ENCODE measurements around the gene OPHN1. TPM values are rescaled to one million over a fixed set of nuclear protein-coding genes. Genes with fewer than 3 reads are reported as not detected.
"Not testable (repeated sequence)": the region's sequence is repeated elsewhere in the genome, so short reads cannot be mapped to it uniquely, and the experiment has no call there.

OPHN1 gene
- polyA plus RNA-seq, 4 donors = 8.4 to 12.7 (median 8.6) TPM

GRCh38 chrX:68084765-68085164, 348.5 kb downstream of the OPHN1 start:
- no peak for DNase-seq (ENCODE audit: low read depth in 4 of 4, low spot score in 3 of 4)

- DNase-seq (ENCODE audit: low read depth in 4 of 4, low spot score in 3 of 4) = no peak
Measured at GRCh38 chrX:68083510-68083909, 349.8 kb downstream of the OPHN1 start.

- no peak for DNase-seq (ENCODE audit: low read depth in 4 of 4, low spot score in 3 of 4)
Measured at GRCh38 chrX:68079961-68080360, 353.3 kb downstream of the OPHN1 start.

- not testable (repeated sequence) for DNase-seq (ENCODE audit: low read depth in 4 of 4, low spot score in 3 of 4)
Measured at GRCh38 chrX:68078801-68079200, 354.5 kb downstream of the OPHN1 start.

GRCh38 chrX:68077378-68077777, 355.9 kb downstream of the OPHN1 start:
- DNase-seq (ENCODE audit: low read depth in 4 of 4, low spot score in 3 of 4) = no peak

GRCh38 chrX:68072041-68072440, 361.3 kb downstream of the OPHN1 start:
- DNase-seq (ENCODE audit: low read depth in 4 of 4, low spot score in 3 of 4) = no peak

GRCh38 chrX:68070119-68070518, 363.2 kb downstream of the OPHN1 start:
- DNase-seq (ENCODE audit: low read depth in 4 of 4, low spot score in 3 of 4) = not testable (repeated sequence)

GRCh38 chrX:68061206-68061535, 372.1 kb downstream of the OPHN1 start:
- DNase-seq (ENCODE audit: low read depth in 4 of 4, low spot score in 3 of 4) = no peak

GRCh38 chrX:68060506-68061205, 372.6 kb downstream of the OPHN1 start:
- DNase-seq (ENCODE audit: low read depth in 4 of 4, low spot score in 3 of 4) = no peak

GRCh38 chrX:68059469-68059868, 373.8 kb downstream of the OPHN1 start:
- no peak for DNase-seq (ENCODE audit: low read depth in 4 of 4, low spot score in 3 of 4)

- no peak for DNase-seq (ENCODE audit: low read depth in 4 of 4, low spot score in 3 of 4)
Measured at GRCh38 chrX:68049466-68049865, 383.8 kb downstream of the OPHN1 start.

GRCh38 chrX:68048774-68049173, 384.5 kb downstream of the OPHN1 start:
- no peak for DNase-seq (ENCODE audit: low read depth in 4 of 4, low spot score in 3 of 4)

GRCh38 chrX:68045008-68045577, 388.2 kb downstream of the OPHN1 start:
- DNase-seq (ENCODE audit: low read depth in 4 of 4, low spot score in 3 of 4) = no peak

- DNase-seq (ENCODE audit: low read depth in 4 of 4, low spot score in 3 of 4) = no peak
Measured at GRCh38 chrX:68043713-68044438, 389.4 kb downstream of the OPHN1 start.

GRCh38 chrX:68041110-68041509, 392.2 kb downstream of the OPHN1 start:
- no peak for DNase-seq (ENCODE audit: low read depth in 4 of 4, low spot score in 3 of 4)

- DNase-seq (ENCODE audit: low read depth in 4 of 4, low spot score in 3 of 4) = no peak
Measured at GRCh38 chrX:68018248-68019203, 414.8 kb downstream of the OPHN1 start.

GRCh38 chrX:67998540-67998939, 434.8 kb downstream of the OPHN1 start:
- no peak for DNase-seq (ENCODE audit: low read depth in 4 of 4, low spot score in 3 of 4)

Measured in left renal pelvis (tissue), 4 donors.